Fibroblast of lung (primary cell): ENCODE results near the gene NIBAN1. TPM values are rescaled to one million over a fixed set of nuclear protein-coding genes. Genes with fewer than 3 reads are reported as not detected.
A peak's percentile ranks its signal among the peaks of the same experiment; 100 is the strongest.

Source experiments
- DNase-seq, 2 donors: peaks; one replicate each; pipeline versions ENCODE4 v3.0.0 to v3.0.0-alpha.2; 2010; ENCODE audit warnings: low read depth in 2 of 2
- H2AFZ ChIP-seq: 2 replicates; pipeline ENCODE4 v1.5.1; 2012; ENCODE audit warnings: low read length, control low read depth, inconsistent platforms
- H3K27ac ChIP-seq: 2 replicates; pipeline ENCODE4 v1.5.1; 2011; ENCODE audit warnings: low read length, control low read depth; ENCODE audit not compliant: insufficient read depth
- H3K27me3 ChIP-seq: 2 replicates; pipeline ENCODE4 v1.5.1; 2011; ENCODE audit warnings: mild to moderate bottlenecking, low read length; ENCODE audit not compliant: control insufficient read depth, insufficient read depth
- H3K36me3 ChIP-seq: 2 replicates; pipeline ENCODE4 v1.5.1; 2011; ENCODE audit warnings: low read length; ENCODE audit not compliant: control insufficient read depth, insufficient read depth
- H3K4me1 ChIP-seq: 2 replicates; pipeline ENCODE4 v1.5.1; 2011; ENCODE audit warnings: low read length; ENCODE audit not compliant: control insufficient read depth, insufficient read depth; ENCODE audit errors: extremely low read depth
- H3K4me2 ChIP-seq: 2 replicates; pipeline ENCODE4 v1.5.1; 2011; ENCODE audit warnings: low read length, control low read depth; ENCODE audit not compliant: insufficient read depth; ENCODE audit errors: extremely low read depth
- H3K4me3 ChIP-seq, 4 experiments: fragments of 200-600 bp in 1 of 4; sonication (generic) in 1 of 4; replicated peaks in 1 of 4; 2 replicates each; pipeline ENCODE4 v1.5.1; 2011 to 2016; ENCODE audit warnings: low read length in 4 of 4, low read depth in 3 of 4, mild to moderate bottlenecking in 3 of 4, control low read depth in 2 of 4, inconsistent platforms in 1 of 4, mixed read lengths in 1 of 4; ENCODE audit not compliant: insufficient read depth in 1 of 4; ENCODE audit errors: control extremely low read depth in 1 of 4
- H3K79me2 ChIP-seq: 2 replicates; pipeline ENCODE4 v1.5.1; 2012; ENCODE audit warnings: mild to moderate bottlenecking, low read length, inconsistent platforms; ENCODE audit not compliant: control insufficient read depth, insufficient read depth
- H3K9ac ChIP-seq: 2 replicates; pipeline ENCODE4 v1.5.1; 2011; ENCODE audit warnings: mild to moderate bottlenecking, low read length, control low read depth; ENCODE audit not compliant: insufficient read depth
- H3K9me3 ChIP-seq: 2 replicates; pipeline ENCODE4 v1.5.1; 2012; ENCODE audit warnings: low read depth, low read length; ENCODE audit not compliant: control insufficient read depth, insufficient read depth
- H4K20me1 ChIP-seq: 2 replicates; pipeline ENCODE4 v1.5.1; 2011; ENCODE audit warnings: low read length; ENCODE audit not compliant: control insufficient read depth, insufficient read depth; ENCODE audit errors: extremely low read depth
- EZH2 ChIP-seq: IDR thresholded peaks from 2 replicates; pipeline ENCODE4 v1.5.1; 2012; ENCODE audit warnings: low read length, control low read depth, mild to moderate bottlenecking; ENCODE audit errors: missing control alignments
- polyA plus RNA-seq, 2 donors: library from polyadenylated mRNA; depleted of rRNA in 1 of 2; stranded (reverse) in 1 of 2; unstranded in 1 of 2; fragments of >200 nt; gene quantifications; 2 replicates each; pipeline ENCODE4 v1.2.1, GENCODE V29; 2011 to 2012; ENCODE audit warnings: missing spikeins in 1 of 2
- total RNA-seq: library from RNA; depleted of rRNA; stranded (reverse); fragments of >200 nt; gene quantifications from 2 replicates; pipeline ENCODE4 v1.2.1, GENCODE V29; 2014
- TF ChIP-seq, protein P1 (sequence below), 2 donors: IDR thresholded peaks in 1 of 2; conservative IDR thresholded peaks in 1 of 2; 1 replicate in 1 of 2; 2 replicates in 1 of 2; pipeline ENCODE4 v1.5.1; 2011 to 2012; ENCODE audit warnings: low read length in 2 of 2, control low read depth in 1 of 2, inconsistent platforms in 1 of 2, low read depth in 1 of 2, mild to moderate bottlenecking in 1 of 2

Gene NIBAN1
- total and polyA plus RNA-seq, 2 donors (not counting 1 experiment from before 2014, with no cell fraction given): 11.9 to 122 TPM

- Histone ChIP-seq H3K4me3 (no peak overlapping the region), H3K9me3 (no peaks in the 10 kb centered on the region), H3K9ac (no peak overlapping the region), H3K36me3 (no peaks in the 10 kb centered on the region), H2AFZ (no peak overlapping the region), H3K79me2 (no peaks in the 10 kb centered on the region), H4K20me1 (no peaks in the 10 kb centered on the region), H3K4me2 (no peak overlapping the region), H3K27ac (no peak overlapping the region), H3K4me1 (no peaks in the 10 kb centered on the region), H3K27me3 (no peaks in the 10 kb centered on the region)
- DNase-seq: no peak
- no peak for TF ChIP-seq EZH2
- TF ChIP-seq, protein P1, sequence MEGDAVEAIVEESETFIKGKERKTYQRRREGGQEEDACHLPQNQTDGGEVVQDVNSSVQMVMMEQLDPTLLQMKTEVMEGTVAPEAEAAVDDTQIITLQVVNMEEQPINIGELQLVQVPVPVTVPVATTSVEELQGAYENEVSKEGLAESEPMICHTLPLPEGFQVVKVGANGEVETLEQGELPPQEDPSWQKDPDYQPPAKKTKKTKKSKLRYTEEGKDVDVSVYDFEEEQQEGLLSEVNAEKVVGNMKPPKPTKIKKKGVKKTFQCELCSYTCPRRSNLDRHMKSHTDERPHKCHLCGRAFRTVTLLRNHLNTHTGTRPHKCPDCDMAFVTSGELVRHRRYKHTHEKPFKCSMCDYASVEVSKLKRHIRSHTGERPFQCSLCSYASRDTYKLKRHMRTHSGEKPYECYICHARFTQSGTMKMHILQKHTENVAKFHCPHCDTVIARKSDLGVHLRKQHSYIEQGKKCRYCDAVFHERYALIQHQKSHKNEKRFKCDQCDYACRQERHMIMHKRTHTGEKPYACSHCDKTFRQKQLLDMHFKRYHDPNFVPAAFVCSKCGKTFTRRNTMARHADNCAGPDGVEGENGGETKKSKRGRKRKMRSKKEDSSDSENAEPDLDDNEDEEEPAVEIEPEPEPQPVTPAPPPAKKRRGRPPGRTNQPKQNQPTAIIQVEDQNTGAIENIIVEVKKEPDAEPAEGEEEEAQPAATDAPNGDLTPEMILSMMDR (conservative IDR thresholded peaks at IDR 0.05 in 1 of 2, IDR thresholded peaks at IDR 0.05 in 1 of 2; ENCODE audit: low read depth in 1 of 2, low read length in 2 of 2): no peak
Observed at GRCh38 chr1:184988506-184988905, 14.2 kb upstream of the NIBAN1 start.

DNA sequence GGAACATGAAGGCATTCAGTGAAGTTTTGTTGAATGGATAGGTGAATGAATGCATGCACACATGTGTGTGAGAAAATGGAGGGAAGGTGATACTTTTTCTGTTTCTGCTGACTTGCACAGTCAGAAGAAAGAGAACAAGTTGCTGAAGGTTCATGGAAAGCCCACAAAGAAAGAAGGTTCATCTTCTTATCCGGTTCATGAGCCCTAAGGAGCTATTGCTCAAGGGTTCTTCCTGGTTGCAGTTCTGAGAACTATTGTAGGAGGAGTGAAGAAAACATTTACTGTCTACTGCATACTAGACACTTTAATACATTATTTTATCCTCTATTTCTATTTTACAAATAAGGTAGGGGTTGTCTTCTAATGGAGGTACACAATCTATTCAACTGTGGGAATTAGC is 13.4 kb upstream of the NIBAN1 start:
- H4K20me1 ChIP-seq: no peaks in the 10 kb centered on the region
- H2AFZ ChIP-seq: no peak overlapping the region
- no peak overlapping the region for H3K27ac ChIP-seq
- H3K9me3 ChIP-seq: no peaks in the 10 kb centered on the region
- TF ChIP-seq, protein P1 (conservative IDR thresholded peaks at IDR 0.05 in 1 of 2, IDR thresholded peaks at IDR 0.05 in 1 of 2; ENCODE audit: low read depth in 1 of 2, low read length in 2 of 2): no peak
- no peak for TF ChIP-seq EZH2
- H3K4me3 ChIP-seq: no peak overlapping the region
- no peak for DNase-seq
- no peaks in the 10 kb centered on the region for H3K79me2 ChIP-seq
- no peaks in the 10 kb centered on the region for H3K36me3 ChIP-seq
- no peak overlapping the region for H3K4me2 ChIP-seq
- no peak overlapping the region for H3K9ac ChIP-seq
- no peaks in the 10 kb centered on the region for H3K27me3 ChIP-seq
- no peaks in the 10 kb centered on the region for H3K4me1 ChIP-seq

GRCh38 chr1:184986250-184986649 is 11.9 kb upstream of the NIBAN1 start:
- H3K9me3 ChIP-seq: no peaks in the 10 kb centered on the region
- H3K27ac ChIP-seq: no peak overlapping the region
- H3K4me2 ChIP-seq: no peak overlapping the region
- H3K79me2 ChIP-seq: no peaks in the 10 kb centered on the region
- no peaks in the 10 kb centered on the region for H3K36me3 ChIP-seq
- H3K4me1 ChIP-seq: no peaks in the 10 kb centered on the region
- peak; percentile 32 to 65 for DNase-seq
- H2AFZ ChIP-seq: no peak overlapping the region
- no peaks in the 10 kb centered on the region for H4K20me1 ChIP-seq
- TF ChIP-seq, protein P1 (conservative IDR thresholded peaks at IDR 0.05 in 1 of 2, IDR thresholded peaks at IDR 0.05 in 1 of 2; ENCODE audit: low read depth in 1 of 2, low read length in 2 of 2): peak; percentile 44 to 61
- TF ChIP-seq EZH2: no peak
- no peak overlapping the region for H3K4me3 ChIP-seq
- no peaks in the 10 kb centered on the region for H3K27me3 ChIP-seq
- no peak overlapping the region for H3K9ac ChIP-seq
